ENCODE data around the gene PSME4. TPM values are rescaled to one million over a fixed set of nuclear protein-coding genes. Genes with fewer than 3 reads are reported as not detected.
A peak's percentile ranks its signal among the peaks of the same experiment; 100 is the strongest.

The PSME4 gene
- polyA plus RNA-seq, 3 donors = 2.1 to 17.7 (median 3.1) TPM

DNA sequence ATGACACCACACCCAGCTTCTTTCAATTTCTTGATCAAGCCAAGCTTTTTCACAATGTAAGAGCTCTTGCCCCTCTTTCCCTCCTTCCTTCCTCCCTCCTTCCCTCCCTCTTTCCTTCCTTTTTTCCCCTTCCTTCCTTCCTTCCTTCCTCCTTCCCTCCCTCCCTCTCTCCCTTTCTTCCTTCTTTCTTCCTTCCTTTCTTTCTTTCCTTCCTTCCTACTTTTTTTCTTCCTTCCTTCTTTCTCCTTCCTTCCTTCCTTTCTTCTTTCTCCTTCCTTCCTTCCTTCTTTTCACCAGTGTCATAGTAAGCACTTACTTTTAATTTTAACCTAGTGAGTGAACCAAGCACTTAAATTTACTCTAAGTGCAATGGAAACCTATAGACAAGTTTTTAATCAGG is 21.2 kb upstream of the PSME4 start:
- Histone ChIP-seq H4K20me1 (ENCODE audit: insufficient read depth, low read length) (no peaks in the 10 kb centered on the region), H3K9ac (ENCODE audit: insufficient read depth, low read length, poor library complexity, severe bottlenecking) (no peak overlapping the region), H3K4me2 (replicated peaks; ENCODE audit: extremely low read depth, low read length, poor library complexity, severe bottlenecking) (no peak overlapping the region), H3K27me3 (ENCODE audit: control insufficient read depth in 2 of 2, insufficient read depth in 2 of 2, low read length in 2 of 2) (no peaks in the 10 kb centered on the region), H3K27ac (ENCODE audit: low read depth in 1 of 2, low read length in 2 of 2) (no peak overlapping the region), H3K9me3 (replicated peaks in 1 of 2; ENCODE audit: control insufficient read depth in 1 of 2, insufficient read depth in 1 of 2, low read length in 2 of 2) (no peaks in the 10 kb centered on the region), H3K79me2 (ENCODE audit: insufficient read depth, low read length) (no peaks in the 10 kb centered on the region), H3K4me1 (ENCODE audit: control insufficient read depth in 1 of 2, insufficient read depth in 2 of 2, low read length in 2 of 2) (peaks cover 6 to 9% of the 10 kb centered on the region in 2 donors), H2AFZ (ENCODE audit: insufficient read depth, low read depth, low read length, poor library complexity, severe bottlenecking) (no peak overlapping the region), H3K4me3 (replicated peaks in 1 of 3; ENCODE audit: low read depth in 2 of 3, low read length in 3 of 3) (no peak overlapping the region), H3K36me3 (replicated peaks in 1 of 2; ENCODE audit: control insufficient read depth in 1 of 2, insufficient read depth in 2 of 2, low read length in 2 of 2) (no peaks in the 10 kb centered on the region)
- intact Hi-C loops (cut with micrococcal nuclease) = no loop called here
- Mint-ChIP-seq H3K9me3 (peaks cover 0 to 6% (median 5%) of the 10 kb centered on the region in 7 donors), H3K4me1 (peaks cover 16% of the 10 kb centered on the region), H3K36me3 (peaks cover 0 to 3% of the 10 kb centered on the region in 2 donors), H3K27ac (peak overlapping the region in 2 of 7 donors; percentile 12 to 69), H3K27me3 (ENCODE audit: low read depth in 3 of 3) (no peaks in the 10 kb centered on the region), H3K4me3 (no peak overlapping the region)
- no peak for DNase-seq
- TF ChIP-seq, protein P1, sequence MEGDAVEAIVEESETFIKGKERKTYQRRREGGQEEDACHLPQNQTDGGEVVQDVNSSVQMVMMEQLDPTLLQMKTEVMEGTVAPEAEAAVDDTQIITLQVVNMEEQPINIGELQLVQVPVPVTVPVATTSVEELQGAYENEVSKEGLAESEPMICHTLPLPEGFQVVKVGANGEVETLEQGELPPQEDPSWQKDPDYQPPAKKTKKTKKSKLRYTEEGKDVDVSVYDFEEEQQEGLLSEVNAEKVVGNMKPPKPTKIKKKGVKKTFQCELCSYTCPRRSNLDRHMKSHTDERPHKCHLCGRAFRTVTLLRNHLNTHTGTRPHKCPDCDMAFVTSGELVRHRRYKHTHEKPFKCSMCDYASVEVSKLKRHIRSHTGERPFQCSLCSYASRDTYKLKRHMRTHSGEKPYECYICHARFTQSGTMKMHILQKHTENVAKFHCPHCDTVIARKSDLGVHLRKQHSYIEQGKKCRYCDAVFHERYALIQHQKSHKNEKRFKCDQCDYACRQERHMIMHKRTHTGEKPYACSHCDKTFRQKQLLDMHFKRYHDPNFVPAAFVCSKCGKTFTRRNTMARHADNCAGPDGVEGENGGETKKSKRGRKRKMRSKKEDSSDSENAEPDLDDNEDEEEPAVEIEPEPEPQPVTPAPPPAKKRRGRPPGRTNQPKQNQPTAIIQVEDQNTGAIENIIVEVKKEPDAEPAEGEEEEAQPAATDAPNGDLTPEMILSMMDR (IDR thresholded peaks at IDR 0.05) = no peak

DNA sequence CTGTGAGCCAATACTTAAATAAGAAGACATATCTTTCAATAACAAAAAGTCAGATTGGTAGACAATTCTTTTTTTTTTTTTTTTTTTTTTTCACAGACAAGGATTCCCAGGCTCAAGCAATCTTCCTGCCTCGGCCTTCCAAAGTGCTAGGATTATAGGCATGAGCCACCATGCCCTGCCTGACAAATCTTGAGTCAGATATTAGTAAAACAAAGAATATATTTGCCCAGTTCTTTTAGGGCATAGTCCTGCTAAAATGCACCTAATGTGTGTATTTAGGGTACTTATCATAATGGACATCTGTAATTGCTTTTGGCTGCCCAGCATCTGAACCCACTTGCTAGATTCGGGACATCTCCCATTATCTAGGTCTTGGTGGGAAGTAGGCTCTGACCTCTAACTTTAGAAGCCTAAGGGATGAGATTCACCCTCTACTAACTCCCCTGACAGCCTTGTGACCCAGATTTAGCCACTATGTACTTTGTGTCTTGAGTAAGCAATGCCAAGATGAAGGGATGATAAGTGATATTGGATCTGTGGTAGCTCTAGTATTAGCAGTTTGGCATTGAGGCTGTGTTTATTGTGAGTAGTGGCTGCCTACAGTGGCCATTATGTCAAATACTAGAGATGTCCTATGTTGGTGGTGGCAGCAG is 18.5 kb upstream of the PSME4 start:
- H3K9me3 ChIP-seq (replicated peaks in 1 of 2; ENCODE audit: control insufficient read depth in 1 of 2, insufficient read depth in 1 of 2, low read length in 2 of 2) = no peaks in the 10 kb centered on the region
- H3K27ac ChIP-seq (ENCODE audit: low read depth in 1 of 2, low read length in 2 of 2) = no peak overlapping the region
- no peak overlapping the region for H2AFZ ChIP-seq (ENCODE audit: insufficient read depth, low read depth, low read length, poor library complexity, severe bottlenecking)
- H3K4me3 ChIP-seq (replicated peaks in 1 of 3; ENCODE audit: low read depth in 2 of 3, low read length in 3 of 3) = no peak overlapping the region
- TF ChIP-seq, protein P1 (IDR thresholded peaks at IDR 0.05) = no peak
- no CpG with 5 or more reads among the region's 2 CpGs for WGBS (ENCODE audit: insufficient coverage)
- H3K4me1 ChIP-seq (ENCODE audit: control insufficient read depth in 1 of 2, insufficient read depth in 2 of 2, low read length in 2 of 2) = peaks cover under 1 to 2% of the 10 kb centered on the region in 2 donors
- no peaks in the 10 kb centered on the region for H4K20me1 ChIP-seq (ENCODE audit: insufficient read depth, low read length)
- intact Hi-C loops (cut with micrococcal nuclease) = no loop called here
- H3K79me2 ChIP-seq (ENCODE audit: insufficient read depth, low read length) = no peaks in the 10 kb centered on the region
- Mint-ChIP-seq H3K9me3 (peaks cover 0 to 6% (median 5%) of the 10 kb centered on the region in 7 donors), H3K27me3 (ENCODE audit: low read depth in 3 of 3) (no peaks in the 10 kb centered on the region), H3K4me3 (no peak overlapping the region), H3K4me1 (peaks cover 8% of the 10 kb centered on the region), H3K36me3 (peaks cover 0 to 6% of the 10 kb centered on the region in 2 donors), H3K27ac (no peak overlapping the region)
- no peaks in the 10 kb centered on the region for H3K36me3 ChIP-seq (replicated peaks in 1 of 2; ENCODE audit: control insufficient read depth in 1 of 2, insufficient read depth in 2 of 2, low read length in 2 of 2)
- H3K9ac ChIP-seq (ENCODE audit: insufficient read depth, low read length, poor library complexity, severe bottlenecking) = no peak overlapping the region
- H3K27me3 ChIP-seq (ENCODE audit: control insufficient read depth in 2 of 2, insufficient read depth in 2 of 2, low read length in 2 of 2) = no peaks in the 10 kb centered on the region
- DNase-seq = no peak
- no peak overlapping the region for H3K4me2 ChIP-seq (replicated peaks; ENCODE audit: extremely low read depth, low read length, poor library complexity, severe bottlenecking)
